Measurements from ENCODE around the gene PRMT5. TPM values are rescaled to one million over a fixed set of nuclear protein-coding genes. Genes with fewer than 3 reads are reported as not detected.

The PRMT5 gene
- total and polyA plus RNA-seq, 2 donors (not counting 3 experiments of a cell fraction or from before 2014, with no cell fraction given) = 73.1 to 197 TPM

- Histone ChIP-seq H3K9me1 (replicated peaks; ENCODE audit: control insufficient read depth, extremely low read depth, insufficient read depth, low read length) (no peaks in the 10 kb centered on the region), H2AFZ (ENCODE audit: low read depth, low read length) (no peak overlapping the region), H3K4me2 (ENCODE audit: insufficient read depth, low read length) (no peak overlapping the region), H3K9me3 (replicated peaks; ENCODE audit: control insufficient read depth, insufficient read depth, low read length) (no peaks in the 10 kb centered on the region), H3K27me3 (ENCODE audit: control insufficient read depth in 2 of 2, insufficient read depth in 2 of 2, low read length in 2 of 2) (no peaks in the 10 kb centered on the region), H3K4me1 (ENCODE audit: control insufficient read depth, extremely low read depth, insufficient read depth, low read length) (peaks cover 22% of the 10 kb centered on the region), H3K4me3 (replicated peaks in 1 of 3; ENCODE audit: insufficient read depth in 1 of 3, low read depth in 1 of 3, low read length in 3 of 3) (no peak overlapping the region), H3K27ac (ENCODE audit: insufficient read depth, low read depth, low read length) (no peak overlapping the region), H3K79me2 (ENCODE audit: control insufficient read depth, insufficient read depth, low read length) (peaks cover 3% of the 10 kb centered on the region), H3K36me3 (ENCODE audit: control insufficient read depth in 2 of 2, extremely low read depth in 1 of 2, insufficient read depth in 2 of 2, low read length in 2 of 2) (peaks cover 30 to 32% of the 10 kb centered on the region in 2 experiments), H3K9ac (replicated peaks; ENCODE audit: extremely low read depth, insufficient read depth, low read length) (no peak overlapping the region), H4K20me1 (replicated peaks; ENCODE audit: control insufficient read depth, extremely low read depth, insufficient read depth, low read length) (no peaks in the 10 kb centered on the region)
- ChIA-PET CTCF (interaction anchor here (0.7 to 8.7 kb wide), 12 partner anchors 9 to 96 kb away, joined by 3 to 125 read pairs (median 13); partner anchors contain the start of genes AJUBA, CDH24 and PRMT5), POLR2A (interaction anchor here (1.7 kb wide), 1 partner anchor 10 kb away, joined by 8 read pairs; the partner anchor contains the start of gene AJUBA)
- DNase-seq (ENCODE audit: low read depth, low spot score) = no peak
- BruUV-seq (replicated peaks) = no TSS peak
- FAIRE-seq = no peak
- TF ChIP-seq POLR2AphosphoS5 (IDR thresholded peaks at IDR 0.05; ENCODE audit: insufficient read depth, low read depth, low read length) (no peak), MAX (IDR thresholded peaks at IDR 0.05; ENCODE audit: insufficient read depth, insufficient read length) (no peak), EZH2 (IDR thresholded peaks at IDR 0.05; ENCODE audit: borderline replicate concordance, low read depth, low read length, severe bottlenecking) (no peak), FOS (IDR thresholded peaks at IDR 0.05; ENCODE audit: borderline replicate concordance, insufficient read depth, low read length) (no peak), GATA2 (IDR thresholded peaks at IDR 0.05; ENCODE audit: insufficient read depth, insufficient read length, low read depth, low read length) (no peak), POLR2A (IDR thresholded peaks at IDR 0.05; ENCODE audit: low read depth, low read length) (no peak), MYC (IDR thresholded peaks at IDR 0.05; ENCODE audit: low read depth, low read length) (no peak)
- dilution Hi-C loops (cut with MboI; ENCODE audit: extremely low pct_ligation_motif_present, low sequenced_read_pairs) (no loop called here), intact Hi-C loops (cut with micrococcal nuclease) (no loop called here)
These were observed 43.2 kb upstream of the PRMT5 start for GRCh38 chr14:22972313-22972930.

GRCh38 chr14:22971152-22971551 is 42.0 kb upstream of the PRMT5 start:
- Histone ChIP-seq H2AFZ (ENCODE audit: low read depth, low read length) (no peak overlapping the region), H3K36me3 (ENCODE audit: control insufficient read depth in 2 of 2, extremely low read depth in 1 of 2, insufficient read depth in 2 of 2, low read length in 2 of 2) (peaks cover 30 to 32% of the 10 kb centered on the region in 2 experiments), H3K4me3 (replicated peaks in 1 of 3; ENCODE audit: insufficient read depth in 1 of 3, low read depth in 1 of 3, low read length in 3 of 3) (no peak overlapping the region), H3K4me1 (ENCODE audit: control insufficient read depth, extremely low read depth, insufficient read depth, low read length) (peaks cover 13% of the 10 kb centered on the region), H3K9me3 (replicated peaks; ENCODE audit: control insufficient read depth, insufficient read depth, low read length) (no peaks in the 10 kb centered on the region), H3K9ac (replicated peaks; ENCODE audit: extremely low read depth, insufficient read depth, low read length) (no peak overlapping the region), H3K27ac (ENCODE audit: insufficient read depth, low read depth, low read length) (no peak overlapping the region), H3K4me2 (ENCODE audit: insufficient read depth, low read length) (no peak overlapping the region), H3K27me3 (ENCODE audit: control insufficient read depth in 2 of 2, insufficient read depth in 2 of 2, low read length in 2 of 2) (no peaks in the 10 kb centered on the region), H3K79me2 (ENCODE audit: control insufficient read depth, insufficient read depth, low read length) (no peaks in the 10 kb centered on the region), H4K20me1 (replicated peaks; ENCODE audit: control insufficient read depth, extremely low read depth, insufficient read depth, low read length) (no peaks in the 10 kb centered on the region), H3K9me1 (replicated peaks; ENCODE audit: control insufficient read depth, extremely low read depth, insufficient read depth, low read length) (no peaks in the 10 kb centered on the region)
- POLR2A ChIA-PET = no interaction called here
- dilution Hi-C loops (cut with MboI; ENCODE audit: extremely low pct_ligation_motif_present, low sequenced_read_pairs) (no loop called here), intact Hi-C loops (cut with micrococcal nuclease) (no loop called here)
- BruUV-seq (replicated peaks) = no TSS peak
- DNase-seq (ENCODE audit: low read depth, low spot score) = no peak
- no peak for TF ChIP-seq FOS (IDR thresholded peaks at IDR 0.05; ENCODE audit: borderline replicate concordance, insufficient read depth, low read length)
- TF ChIP-seq MAX (IDR thresholded peaks at IDR 0.05; ENCODE audit: insufficient read depth, insufficient read length) = no peak
- TF ChIP-seq GATA2 (IDR thresholded peaks at IDR 0.05; ENCODE audit: insufficient read depth, insufficient read length, low read depth, low read length) = no peak
- no peak for TF ChIP-seq EZH2 (IDR thresholded peaks at IDR 0.05; ENCODE audit: borderline replicate concordance, low read depth, low read length, severe bottlenecking)
- TF ChIP-seq POLR2A (IDR thresholded peaks at IDR 0.05; ENCODE audit: low read depth, low read length) = no peak
- TF ChIP-seq JUN (IDR thresholded peaks at IDR 0.05; ENCODE audit: borderline replicate concordance, insufficient read depth, insufficient read length, low read depth) = no peak
- TF ChIP-seq POLR2AphosphoS5 (IDR thresholded peaks at IDR 0.05; ENCODE audit: insufficient read depth, low read depth, low read length) = no peak
- no peak for TF ChIP-seq MYC (IDR thresholded peaks at IDR 0.05; ENCODE audit: low read depth, low read length)
- TF ChIP-seq CTCF (IDR thresholded peaks at IDR 0.05; ENCODE audit: extremely low read depth in 1 of 2, insufficient read depth in 1 of 2, low read depth in 1 of 2, low read length in 2 of 2) = no peak
- CTCF ChIA-PET = interaction anchor here (1.0 to 8.7 kb wide), 4 partner anchors 11 to 36 kb away, joined by 3 to 125 read pairs (median 28); partner anchors contain the start of gene AJUBA
- FAIRE-seq = no peak

Measured in endothelial cell of umbilical vein (primary cell).